Peyer's patch (tissue), 4 donors: ENCODE measurements around the gene DRC3. TPM values are rescaled to one million over a fixed set of nuclear protein-coding genes. Genes with fewer than 3 reads are reported as not detected.
A peak's percentile ranks its signal among the peaks of the same experiment; 100 is the strongest.

Source experiments
- DNase-seq, 3 donors: peaks; one replicate each; pipeline ENCODE4 v3.0.0-alpha.2; 2017 to 2019
- H3K27ac ChIP-seq, 4 donors: fragments of 200-600 bp; sonication (generic); one replicate each; pipeline ENCODE4 v1.5.1; 2016 to 2019
- H3K27me3 ChIP-seq, 2 donors: fragments of 200-600 bp; sonication (generic); one replicate each; pipeline ENCODE4 v1.5.1; 2019
- H3K36me3 ChIP-seq, 3 donors: fragments of 200-600 bp; sonication (generic); one replicate each; pipeline ENCODE4 v1.5.1; 2016 to 2019
- H3K4me1 ChIP-seq, 4 donors: fragments of 200-600 bp; sonication (generic); one replicate each; pipeline ENCODE4 v1.5.1; 2016 to 2019
- H3K4me3 ChIP-seq, 4 donors: fragments of 200-600 bp; sonication (generic); 1 replicate in 3 of 4; 2 replicates in 1 of 4; pipeline ENCODE4 v1.5.1; 2016 to 2019; ENCODE audit warnings: mild to moderate bottlenecking in 1 of 4
- H3K9me3 ChIP-seq, 4 donors: fragments of 200-600 bp; sonication (generic); one replicate each; pipeline ENCODE4 v1.5.1; 2016 to 2019; ENCODE audit warnings: mild to moderate bottlenecking in 1 of 4
- CTCF ChIP-seq, 6 experiments: fragments of 450-650 bp in 4 of 6; fragments of 200-600 bp in 2 of 6; sonication (generic) in 1 of 6; IDR thresholded peaks; one replicate each; pipeline ENCODE4 v1.5.1; 2017 to 2019; ENCODE audit warnings: antibody characterized with exemption in 6 of 6, mild to moderate bottlenecking in 3 of 6, moderate library complexity in 1 of 6
- POLR2A ChIP-seq, 2 donors: fragments of 450-650 bp; IDR thresholded peaks; one replicate each; pipeline ENCODE4 v1.5.1; 2017; ENCODE audit warnings: antibody characterized with exemption in 2 of 2, mild to moderate bottlenecking in 2 of 2, moderate library complexity in 2 of 2
- total RNA-seq, 4 donors: library from RNA; depleted of rRNA; stranded (reverse); fragments of >200 nt; gene quantifications; one replicate each; pipeline ENCODE4 v1.1.0, GENCODE V29; 2016

The DRC3 gene
- total RNA-seq, 4 donors from 2014 or later: 0.57 to 6.3 (median 5.8) TPM; not detected in 1

- Histone ChIP-seq H3K9me3 (no peaks in the 10 kb centered on the region), H3K4me3 (no peak overlapping the region), H3K36me3 (no peaks in the 10 kb centered on the region), H3K4me1 (peaks cover 0 to 54% (median 2%) of the 10 kb centered on the region in 4 donors), H3K27ac (no peak overlapping the region), H3K27me3 (no peaks in the 10 kb centered on the region)
- DNase-seq: no peak
- TF ChIP-seq CTCF (IDR thresholded peaks at IDR 0.05) (no peak), POLR2A (IDR thresholded peaks at IDR 0.05) (no peak)
Observed at GRCh38 chr17:17933775-17934174, 38.9 kb upstream of the DRC3 start.

- no peak for TF ChIP-seq POLR2A (IDR thresholded peaks at IDR 0.05)
- TF ChIP-seq CTCF (IDR thresholded peaks at IDR 0.05): no peak
- no peaks in the 10 kb centered on the region for H3K27me3 ChIP-seq
- H3K36me3 ChIP-seq: no peaks in the 10 kb centered on the region
- no peak overlapping the region for H3K4me3 ChIP-seq
- DNase-seq: peak in 1 of 3 donors; percentile 0
- H3K4me1 ChIP-seq: peaks cover 0 to 58% (median 2%) of the 10 kb centered on the region in 4 donors
- no peaks in the 10 kb centered on the region for H3K9me3 ChIP-seq
- H3K27ac ChIP-seq: no peak overlapping the region
Observed at GRCh38 chr17:17934214-17934613, 38.4 kb upstream of the DRC3 start.

DNA sequence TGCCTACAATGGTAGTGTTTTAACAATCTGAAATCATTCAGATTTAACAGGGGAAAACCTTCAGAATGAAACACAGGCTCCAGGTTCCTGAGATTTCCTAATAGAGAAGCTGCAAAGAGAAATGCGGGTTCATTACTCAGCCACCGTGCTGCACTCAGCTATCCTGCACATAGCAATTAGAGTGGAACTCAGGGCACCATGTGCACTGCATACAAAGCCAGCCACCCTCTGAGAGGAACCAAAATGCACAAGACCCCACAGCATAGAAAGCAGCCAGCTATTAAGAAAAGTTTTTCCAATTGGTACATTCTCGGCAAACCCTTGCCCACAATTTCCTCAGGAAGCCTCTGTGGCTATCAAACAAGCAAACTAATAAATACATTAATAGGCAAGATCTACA is 37.9 kb upstream of the DRC3 start:
- Histone ChIP-seq H3K27ac (peak overlapping the region in 1 of 4 donors; percentile 52), H3K36me3 (no peaks in the 10 kb centered on the region), H3K27me3 (no peaks in the 10 kb centered on the region), H3K4me1 (peaks cover 0 to 58% (median 2%) of the 10 kb centered on the region in 4 donors), H3K4me3 (no peak overlapping the region), H3K9me3 (no peaks in the 10 kb centered on the region)
- TF ChIP-seq CTCF (IDR thresholded peaks at IDR 0.05): no peak
- no peak for TF ChIP-seq POLR2A (IDR thresholded peaks at IDR 0.05)
- DNase-seq: peak in 1 of 3 donors; percentile 34

DNA sequence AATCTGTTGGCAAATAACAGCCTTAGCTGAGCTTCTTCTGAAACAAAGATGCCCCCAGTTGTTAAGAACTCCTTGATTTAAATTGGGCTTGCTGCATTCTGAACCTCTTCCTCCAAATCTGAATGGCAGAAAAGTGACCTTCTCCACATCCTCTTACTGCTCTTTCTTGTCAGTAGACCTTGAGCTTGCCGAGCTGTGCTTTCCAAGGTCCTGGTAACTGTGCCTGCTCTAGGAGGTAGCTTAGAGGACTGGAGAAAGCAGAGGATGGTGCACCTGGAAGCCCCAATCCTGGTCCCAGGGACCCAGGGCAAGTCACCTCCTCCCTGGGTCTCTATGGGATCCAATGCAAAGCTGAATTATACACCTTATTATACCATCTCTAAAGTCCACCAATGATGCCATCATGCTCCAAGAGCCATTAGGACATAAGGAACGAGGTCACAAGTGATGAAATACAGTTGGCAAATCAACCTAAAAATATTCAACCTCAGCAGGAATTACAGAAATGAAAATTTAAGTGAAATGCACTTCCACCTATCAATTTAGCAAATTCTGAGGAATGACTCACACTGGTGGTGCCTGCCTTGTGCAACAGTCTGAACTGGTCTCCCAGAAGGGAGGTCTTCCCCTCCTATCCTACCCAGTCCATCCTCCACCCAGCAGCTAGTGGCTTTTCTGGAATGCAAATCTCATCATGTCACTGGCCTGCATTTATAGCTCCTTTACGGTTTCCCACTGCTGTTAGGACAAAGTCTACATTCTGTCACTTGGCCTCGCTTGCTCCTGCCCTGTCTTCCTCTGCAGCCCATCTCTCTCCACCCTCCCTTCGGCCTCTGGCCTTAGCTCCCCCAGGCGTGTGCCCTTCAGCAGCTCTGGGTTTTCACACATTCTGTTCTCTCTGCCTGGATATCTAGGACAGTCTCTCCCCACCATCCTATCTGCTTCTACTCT is 37.1 kb upstream of the DRC3 start:
- no peaks in the 10 kb centered on the region for H3K27me3 ChIP-seq
- no peak for TF ChIP-seq POLR2A (IDR thresholded peaks at IDR 0.05)
- TF ChIP-seq CTCF (IDR thresholded peaks at IDR 0.05): no peak
- no peak overlapping the region for H3K4me3 ChIP-seq
- peak in 2 of 3 donors; percentile 58 to 60 for DNase-seq
- no peaks in the 10 kb centered on the region for H3K9me3 ChIP-seq
- peak overlapping the region in 2 of 4 donors; percentile 21 to 52 for H3K27ac ChIP-seq
- no peaks in the 10 kb centered on the region for H3K36me3 ChIP-seq
- peaks cover 0 to 59% (median 2%) of the 10 kb centered on the region in 4 donors for H3K4me1 ChIP-seq

DNA sequence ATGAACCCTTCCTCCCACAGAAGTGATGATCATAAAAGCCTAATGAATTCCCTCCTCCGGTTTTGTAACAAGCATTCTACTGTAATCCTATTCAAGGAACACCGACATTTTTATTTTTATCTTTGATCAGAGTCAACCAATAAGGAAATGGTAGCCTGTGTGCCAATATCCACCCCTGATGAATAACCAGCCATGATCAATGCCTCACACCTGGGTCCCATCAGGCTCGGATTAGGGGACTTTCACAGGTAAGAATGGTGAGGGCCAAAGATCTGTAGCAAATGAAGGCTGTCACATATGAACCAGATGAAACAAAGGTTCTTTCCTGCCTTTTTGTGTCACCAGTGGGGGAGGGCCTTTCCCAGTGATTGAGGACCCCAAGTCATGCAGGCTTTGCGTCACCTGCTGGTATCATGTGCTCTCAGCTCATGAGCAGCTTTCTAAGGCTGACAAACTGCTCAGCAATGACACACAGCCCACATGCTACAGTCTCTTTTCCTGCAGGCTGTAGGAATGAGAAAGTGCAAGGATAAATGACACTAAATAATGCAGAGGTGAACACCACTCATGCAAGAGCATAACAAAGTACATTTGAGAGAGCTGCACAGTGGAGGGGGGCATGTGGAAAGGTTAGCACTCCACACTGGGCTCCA is 35.3 kb upstream of the DRC3 start:
- Histone ChIP-seq H3K27ac (peak overlapping the region in 2 of 4 donors; percentile 58), H3K4me1 (peaks cover 0 to 73% (median 2%) of the 10 kb centered on the region in 4 donors), H3K36me3 (no peaks in the 10 kb centered on the region), H3K9me3 (no peaks in the 10 kb centered on the region), H3K27me3 (no peaks in the 10 kb centered on the region), H3K4me3 (no peak overlapping the region)
- peak in 1 of 3 donors; percentile 37 for DNase-seq
- TF ChIP-seq POLR2A (IDR thresholded peaks at IDR 0.05) (no peak), CTCF (IDR thresholded peaks at IDR 0.05) (no peak)
